Subcutaneous abdominal adipose tissue (tissue), 5 donors: Measurements from ENCODE around the gene DNAH1.

Experiments
- H3K27ac ChIP-seq: one replicate; pipeline ENCODE4 v1.7.0; 2013; ENCODE audit warnings: low read depth, mild to moderate bottlenecking, inconsistent platforms, low read length, moderate library complexity
- H3K27me3 ChIP-seq, 5 donors: one replicate each; pipeline ENCODE4 v1.7.0; 2013; ENCODE audit warnings: low read length in 5 of 5, inconsistent platforms in 1 of 5; ENCODE audit not compliant: control insufficient read depth in 5 of 5, insufficient read depth in 4 of 5
- H3K36me3 ChIP-seq, 5 donors: one replicate each; pipeline ENCODE4 v1.7.0; 2013; ENCODE audit warnings: low read length in 5 of 5; ENCODE audit not compliant: control insufficient read depth in 5 of 5, insufficient read depth in 5 of 5
- H3K4me1 ChIP-seq, 5 donors: one replicate each; pipeline ENCODE4 v1.7.0; 2013; ENCODE audit warnings: low read length in 5 of 5, mild to moderate bottlenecking in 3 of 5, moderate library complexity in 1 of 5; ENCODE audit not compliant: control insufficient read depth in 5 of 5, insufficient read depth in 5 of 5
- H3K4me3 ChIP-seq, 5 donors: one replicate each; pipeline ENCODE4 v1.7.0; 2013; ENCODE audit warnings: low read length in 5 of 5, low read depth in 1 of 5
- H3K9ac ChIP-seq, 5 donors: one replicate each; pipeline ENCODE4 v1.7.0; 2013; ENCODE audit warnings: low read length in 5 of 5, mild to moderate bottlenecking in 4 of 5, moderate library complexity in 3 of 5
- H3K9me3 ChIP-seq, 5 donors: one replicate each; pipeline ENCODE4 v1.7.0; 2013; ENCODE audit warnings: low read length in 5 of 5; ENCODE audit not compliant: control insufficient read depth in 5 of 5
- donor health status: healthy.
- donor health status: healthy.
- donor health status: healthy.
- donor health status: healthy.
- donor health status: healthy.

Gene DNAH1

DNA sequence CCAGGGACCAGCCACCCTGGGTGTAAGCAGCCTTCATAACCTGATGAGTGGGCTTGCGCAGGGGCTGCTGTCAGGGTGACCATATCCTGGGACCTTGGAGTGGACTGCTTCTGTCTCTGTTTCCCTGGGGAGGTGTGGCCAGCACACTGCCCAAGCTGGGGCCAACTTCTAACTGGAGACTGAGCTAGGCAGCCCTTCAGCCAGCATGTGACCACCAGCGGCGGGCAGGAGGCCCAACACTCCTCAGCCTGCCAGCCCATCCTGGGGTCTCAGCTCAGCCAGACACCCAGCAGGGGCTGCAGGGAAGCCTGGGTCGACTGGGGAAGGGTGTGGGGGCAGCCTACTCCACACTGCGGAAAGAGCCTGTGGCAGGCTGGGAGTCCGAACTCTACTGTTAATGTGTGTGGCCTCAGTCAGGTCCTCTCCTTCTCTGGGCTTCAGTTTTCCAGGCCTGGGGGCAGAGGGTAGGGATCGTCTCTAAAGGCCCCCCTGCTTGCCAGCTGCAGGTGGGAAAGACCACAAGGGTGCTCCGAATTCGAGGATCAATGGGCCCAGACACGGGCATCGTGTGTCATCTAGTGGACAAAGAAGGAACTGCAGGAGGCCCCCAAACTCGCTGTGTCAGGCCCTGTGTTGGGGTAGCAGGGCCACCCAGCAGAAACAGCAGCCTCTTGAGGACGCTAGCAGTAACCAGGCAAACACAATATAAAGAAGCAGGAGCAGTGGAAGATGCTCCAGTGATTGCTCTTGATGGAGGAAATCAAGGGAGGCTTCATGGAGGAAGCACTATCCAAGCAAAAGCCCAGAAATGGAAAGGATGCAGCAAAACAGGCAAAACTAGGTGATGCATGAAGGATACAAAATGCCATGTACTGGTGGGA lies 130.8 kb downstream of the DNAH1 start:
- Histone ChIP-seq H3K9me3 (no peaks in the 10 kb centered on the region), H3K27ac (no peak overlapping the region), H3K27me3 (no peaks in the 10 kb centered on the region), H3K9ac (peak overlapping the region in 1 of 5 donors; percentile 41), H3K4me1 (peaks cover 9 to 48% (median 47%) of the 10 kb centered on the region in 5 donors), H3K36me3 (peaks cover 0 to 10% (median 2%) of the 10 kb centered on the region in 5 donors), H3K4me3 (no peak overlapping the region)

DNA sequence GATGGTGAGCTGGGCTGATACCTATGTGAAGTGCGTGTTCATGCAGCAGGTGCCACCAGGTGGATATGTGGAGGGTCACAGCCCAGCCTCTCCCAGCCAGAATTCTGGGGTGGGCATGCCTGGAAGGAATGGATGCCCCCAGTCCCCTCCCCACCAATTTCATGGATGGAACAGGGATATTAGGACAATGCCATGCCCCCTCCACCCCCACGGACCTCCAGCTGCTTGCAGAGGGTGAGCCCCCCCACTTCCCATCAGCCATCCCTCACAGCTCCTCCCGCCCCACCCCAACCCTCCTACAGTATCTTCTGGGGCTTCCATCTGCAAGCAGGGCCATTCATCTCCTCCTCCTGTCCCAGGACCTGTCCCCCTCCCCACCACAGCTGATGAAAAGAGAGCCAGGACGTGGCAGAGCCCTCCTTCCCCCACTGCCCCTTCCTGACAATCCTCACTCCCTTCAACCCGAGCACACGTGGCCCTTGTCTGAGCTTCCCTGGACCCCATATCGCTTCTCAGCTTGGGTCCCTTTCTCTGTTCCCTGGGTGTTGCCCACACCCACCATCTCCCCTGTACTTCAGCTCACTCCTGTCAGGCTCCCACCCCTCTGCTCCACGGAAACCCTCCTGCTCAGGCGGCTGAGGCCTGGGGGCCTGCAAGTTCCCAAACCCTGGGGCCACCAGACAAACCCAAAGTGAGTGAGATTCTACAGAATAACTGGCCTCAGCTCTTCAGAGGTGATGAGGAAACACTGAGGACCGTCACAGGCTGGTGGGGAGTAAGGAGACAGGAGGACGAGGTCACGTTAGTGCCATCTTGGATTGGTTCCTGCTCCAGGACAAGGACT lies 131.6 kb downstream of the DNAH1 start:
- Histone ChIP-seq H3K4me3 (no peak overlapping the region), H3K36me3 (peaks cover 0 to under 1% (median 0%) of the 10 kb centered on the region in 5 donors), H3K9ac (no peak overlapping the region), H3K4me1 (peaks cover 5 to 40% (median 38%) of the 10 kb centered on the region in 5 donors), H3K9me3 (no peaks in the 10 kb centered on the region), H3K27me3 (no peaks in the 10 kb centered on the region), H3K27ac (no peak overlapping the region)
